HepG2 (cell line): ENCODE measurements around the gene BMERB1. TPM values are rescaled to one million over a fixed set of nuclear protein-coding genes. Genes with fewer than 3 reads are reported as not detected.

Experiments used
- ATAC-seq: fragments of 200-7000 bp; cut with Tn5 transposase; 3 replicates; pipeline ENCODE4 v1.9.1; 2020; ENCODE audit warnings: mild to moderate bottlenecking, moderate library complexity
- BruUV-seq: library from RNA; stranded (reverse); fragments of 400-500 nt; replicated peaks from 2 replicates; lab custom pipeline; 2021; lab: Mats Ljungman, UMichigan
- CTCF ChIA-PET: fragments of 300-600 bp; formaldehyde crosslinking; extraction: SDS; loops from one replicate; lab custom pipeline; 2021; ENCODE audit warnings: low total read pairs, inconsistent platforms, low intra/inter-chr PET ratio; lab: Yijun Ruan, JAX
- POLR2A ChIA-PET: fragments of 350-600 bp; sonication (Branson Sonifier 250); formaldehyde crosslinking; loops from one replicate; lab custom pipeline; 2020; ENCODE audit warnings: antibody characterized with exemption, inconsistent platforms; lab: Yijun Ruan, JAX
- DNase-seq: peaks from one replicate; pipeline ENCODE4 v3.0.0-alpha.2; 2015; ENCODE audit warnings: low spot score
- FAIRE-seq: peaks from 3 replicates; lab custom pipeline; 2011; peaks lifted over from hg19 to GRCh38; lab: Jason Lieb, UNC
- H2AFZ ChIP-seq: one replicate; pipeline ENCODE4 v1.6.1; 2011; ENCODE audit warnings: low read length, inconsistent platforms
- H3K27ac ChIP-seq: fragments of 300-600 bp; 3 replicates; pipeline ENCODE4 v1.8.0; 2011; ENCODE audit warnings: mixed run types, mild to moderate bottlenecking, mixed read lengths, low read length, inconsistent platforms; ENCODE audit not compliant: insufficient read depth; ENCODE audit errors: extremely low read length
- H3K27me3 ChIP-seq, 2 experiments: fragments of 200-600 bp in 1 of 2; 2 replicates in 1 of 2; 3 replicates in 1 of 2; pipeline versions ENCODE4 v1.6.0 to v1.8.0; 2011; ENCODE audit warnings: low read length in 2 of 2, mild to moderate bottlenecking in 2 of 2, moderate library complexity in 2 of 2, inconsistent platforms in 1 of 2; ENCODE audit not compliant: insufficient read depth in 2 of 2, control insufficient read depth in 1 of 2
- H3K36me3 ChIP-seq, 2 experiments: fragments of 200-600 bp in 1 of 2; replicated peaks in 1 of 2; 2 replicates in 1 of 2; 3 replicates in 1 of 2; pipeline versions ENCODE4 v1.5.1 to v1.8.0; 2011; ENCODE audit warnings: low read length in 2 of 2, inconsistent platforms in 1 of 2; ENCODE audit not compliant: insufficient read depth in 2 of 2, control insufficient read depth in 1 of 2
- H3K4me1 ChIP-seq: 2 replicates; pipeline ENCODE4 v1.5.1; 2012; ENCODE audit warnings: low read length, inconsistent platforms; ENCODE audit not compliant: insufficient read depth
- H3K4me2 ChIP-seq: 2 replicates; pipeline ENCODE4 v1.6.0; 2011; ENCODE audit warnings: low read depth, low read length, inconsistent platforms
- H3K4me3 ChIP-seq, 3 experiments: fragments of 200-600 bp in 1 of 3; sonication (generic), shearing (Covaris generic) in 1 of 3; replicated peaks in 1 of 3; 2 replicates each; pipeline ENCODE4 v1.5.1; 2011 to 2016; ENCODE audit warnings: low read length in 3 of 3, inconsistent platforms in 2 of 3, low read depth in 2 of 3, mild to moderate bottlenecking in 2 of 3, control low read depth in 1 of 3, mixed read lengths in 1 of 3; ENCODE audit not compliant: insufficient read depth in 1 of 3
- H3K79me2 ChIP-seq: one replicate; pipeline ENCODE4 v1.6.1; 2011; ENCODE audit warnings: low read length, inconsistent platforms; ENCODE audit not compliant: insufficient read depth
- H3K9ac ChIP-seq: 2 replicates; pipeline ENCODE4 v1.6.0; 2011; ENCODE audit warnings: mild to moderate bottlenecking, low read depth, low read length, inconsistent platforms; ENCODE audit not compliant: insufficient read depth
- H3K9me3 ChIP-seq: 2 replicates; pipeline ENCODE4 v1.5.1; 2012; ENCODE audit warnings: mild to moderate bottlenecking, low read length
- H4K20me1 ChIP-seq: 2 replicates; pipeline ENCODE4 v1.6.0; 2011; ENCODE audit warnings: inconsistent platforms, mild to moderate bottlenecking, low read length, moderate library complexity; ENCODE audit not compliant: insufficient read depth
- ELF1 ChIP-seq: sonication (generic); formaldehyde crosslinking; IDR thresholded peaks from 2 replicates; pipeline ENCODE4 v1.4.0; 2020; ENCODE audit warnings: missing genetic modification reagents
- GTF2F1 ChIP-seq: fragments of 150-350 bp; IDR thresholded peaks from 2 replicates; pipeline ENCODE4 v1.6.1; 2014; ENCODE audit warnings: low read length
- HNRNPUL1 ChIP-seq: fragments of 200-400 bp; formaldehyde crosslinking; IDR thresholded peaks from 2 replicates; pipeline ENCODE4 v1.6.1; 2017; ENCODE audit warnings: low read depth, mild to moderate bottlenecking, low read length, moderate library complexity
- HOMEZ ChIP-seq: IDR thresholded peaks from 2 replicates; pipeline ENCODE4 v1.6.1; 2016; ENCODE audit warnings: low read depth
- IRF9 ChIP-seq: sonication (generic); formaldehyde crosslinking; IDR thresholded peaks from 2 replicates; pipeline ENCODE4 v1.8.0; 2022; ENCODE audit warnings: missing genetic modification reagents, mild to moderate bottlenecking, borderline replicate concordance
- JARID2 ChIP-seq: sonication (generic); formaldehyde crosslinking; IDR thresholded peaks from 2 replicates; pipeline ENCODE4 v1.8.1; 2023; ENCODE audit warnings: missing genetic modification reagents, inconsistent platforms; ENCODE audit not compliant: insufficient replicate concordance
- LBX2 ChIP-seq: sonication (generic); formaldehyde crosslinking; IDR thresholded peaks from 2 replicates; pipeline ENCODE4 v1.5.0; 2020; ENCODE audit warnings: missing genetic modification reagents, mild to moderate bottlenecking, borderline replicate concordance
- MIXL1 ChIP-seq: IDR thresholded peaks from 2 replicates; pipeline ENCODE4 v1.6.1; 2016
- MLLT10 ChIP-seq: sonication (generic); formaldehyde crosslinking; IDR thresholded peaks from 2 replicates; pipeline ENCODE4 v1.4.0; 2020; ENCODE audit warnings: missing genetic modification reagents
- NR2F6 ChIP-seq, 2 experiments: IDR thresholded peaks; 2 replicates each; pipeline ENCODE4 v1.6.1; 2016; ENCODE audit warnings: antibody characterized with exemption in 1 of 2, mild to moderate bottlenecking in 1 of 2
- POGZ ChIP-seq: sonication (generic); formaldehyde crosslinking; IDR thresholded peaks from 2 replicates; pipeline ENCODE4 v1.4.0; 2020; ENCODE audit warnings: mild to moderate bottlenecking, missing genetic modification reagents
- SRSF1 ChIP-seq: fragments of 200-400 bp; formaldehyde crosslinking; optimal IDR thresholded peaks from 2 replicates; pipeline ENCODE3; 2017; ENCODE audit warnings: mild to moderate bottlenecking, low read depth, low read length, moderate library complexity
- TFDP2 ChIP-seq: sonication (generic); formaldehyde crosslinking; IDR thresholded peaks from 2 replicates; pipeline ENCODE4 v1.4.0; 2020; ENCODE audit warnings: missing genetic modification reagents
- ZNF317 ChIP-seq: sonication (generic); formaldehyde crosslinking; IDR thresholded peaks from 2 replicates; pipeline ENCODE4 v1.5.0; 2020; ENCODE audit warnings: mild to moderate bottlenecking, missing genetic modification reagents
- ZNF614 ChIP-seq: IDR thresholded peaks from 2 replicates; pipeline ENCODE4 v1.6.1; 2018; ENCODE audit warnings: missing biosample characterization, missing genetic modification reagents, inconsistent platforms, borderline replicate concordance
- ZNF775 ChIP-seq: sonication (generic); formaldehyde crosslinking; IDR thresholded peaks from 2 replicates; pipeline ENCODE4 v1.4.0; 2020; ENCODE audit warnings: missing genetic modification reagents, mild to moderate bottlenecking, moderate library complexity, borderline replicate concordance
- ZNF782 ChIP-seq: sonication (generic); formaldehyde crosslinking; IDR thresholded peaks from 2 replicates; pipeline ENCODE4 v1.4.0; 2020; ENCODE audit warnings: missing genetic modification reagents, mild to moderate bottlenecking, borderline replicate concordance
- ZSCAN25 ChIP-seq: sonication (generic); formaldehyde crosslinking; IDR thresholded peaks from 2 replicates; pipeline ENCODE4 v1.8.0; 2022; ENCODE audit warnings: mild to moderate bottlenecking, missing genetic modification reagents
- ZSCAN9 ChIP-seq: IDR thresholded peaks from 2 replicates; pipeline ENCODE4 v1.6.1; 2016; ENCODE audit warnings: borderline replicate concordance
- WGBS: methylation state at CpG from one replicate; pipeline ENCODE4 v1.1.6; 2017; ENCODE audit warnings: low lambda C conversion rate; 5-methylcytosine and 5-hydroxymethylcytosine counted together
- in situ Hi-C: cut with HindIII; loops from 2 replicates; pipeline ENCODE4 v1.10.0; 2017; ENCODE audit warnings: low pct_unique_long_range_greater_than_20kb; ENCODE audit not compliant: extremely low pct_ligation_motif_present
- intact Hi-C: fragments of 100-400 bp; cut with micrococcal nuclease; formaldehyde crosslinking; loops from one replicate; pipeline ENCODE4 v1.10.0; 2022; ENCODE audit not compliant: unreplicated experiment
- polyA plus RNA-seq, 8 experiments: library from polyadenylated mRNA; depleted of rRNA in 3 of 8; stranded (reverse) in 7 of 8; unstranded in 1 of 8; fragments of >200 nt; fragmentation: Illumina TruSeq in 4 of 8; extraction: Trizol in 4 of 8; gene quantifications; 2 replicates each; pipeline versions ENCODE4 v1.2.1 to v1.2.3, GENCODE V29; 2011 to 2016; ENCODE audit warnings: low read depth in 4 of 8, missing spikeins in 1 of 8, mixed read lengths in 1 of 8; ENCODE audit not compliant: insufficient read depth in 1 of 8
- total RNA-seq, 5 experiments: library from RNA; depleted of rRNA; stranded (reverse); fragments of >200 nt; fragmentation: Illumina TruSeq; extraction: Trizol; gene quantifications; 2 replicates each; pipeline ENCODE4 v1.2.3, GENCODE V29; 2016; ENCODE audit warnings: low read depth in 1 of 5

The BMERB1 gene
- total and polyA plus RNA-seq, 2 of the 13 experiments (the other 11 are each of a cell fraction or from before 2014, with no cell fraction given), result 1.4 TPM

- TF ChIP-seq NR2F6 (IDR thresholded peaks at IDR 0.05), result no peak
- TF ChIP-seq NR2F6 (CRISPR knock-in tag; IDR thresholded peaks at IDR 0.05), result peak; percentile 34; the same call in 1 of the 2 replicates
- TF ChIP-seq TFDP2 (CRISPR knock-in tag), result 0 out of 2 replicates have a peak, but pooled peaks have one; percentile 31
- TF ChIP-seq, all 625 proteins: peak for 16
These were observed 23.0 kb downstream of the BMERB1 start (continued) for GRCh38 chr16:15457400-15457799.

- Histone ChIP-seq H3K4me1 (peaks cover 36% of the 10 kb centered on the region), H2AFZ (no peak overlapping the region), H3K27me3 (no peaks in the 10 kb centered on the region), H3K79me2 (no peaks in the 10 kb centered on the region), H3K4me3 (no peak overlapping the region), H3K9me3 (no peaks in the 10 kb centered on the region), H4K20me1 (no peaks in the 10 kb centered on the region), H3K9ac (no peak overlapping the region), H3K4me2 (no peak overlapping the region), H3K27ac (no peak overlapping the region), H3K36me3 (no peaks in the 10 kb centered on the region)
- ChIA-PET CTCF (no interaction called here), POLR2A (no interaction called here)
- in situ Hi-C loops (no loop called here), intact Hi-C loops (no loop called here)
- WGBS, result 44% methylated on average over 4 of the region's 4 CpGs
- FAIRE-seq (peak; percentile 70), DNase-seq (no peak), ATAC-seq (peak; percentile 43; the same call in 2 of the 3 replicates)
- BruUV-seq, result no TSS peak
- TF ChIP-seq SRSF1 (no peak), ZNF775 (CRISPR knock-in tag) (no peak), ELF1 (CRISPR knock-in tag) (no peak), GTF2F1 (no peak), ZSCAN25 (CRISPR knock-in tag) (no peak), IRF9 (no peak), MLLT10 (no peak), ZNF614 (CRISPR knock-in tag) (0 out of 2 replicates have a peak, but pooled peaks have one; percentile 11), ZNF782 (no peak), HOMEZ (peak; percentile 81), ZNF317 (CRISPR knock-in tag) (no peak), JARID2 (CRISPR knock-in tag) (no peak), POGZ (CRISPR knock-in tag) (peak; percentile 60), MIXL1 (CRISPR knock-in tag) (0 out of 2 replicates have a peak, but pooled peaks have one; percentile 31), LBX2 (no peak), HNRNPUL1 (no peak), ZSCAN9 (no peak)
These were observed 23.6 kb downstream of the BMERB1 start for GRCh38 chr16:15457958-15458357.
